ENCODE measurements around the gene LUC7L3. TPM values are rescaled to one million over a fixed set of nuclear protein-coding genes. Genes with fewer than 3 reads are reported as not detected.
A peak's percentile ranks its signal among the peaks of the same experiment; 100 is the strongest.

The LUC7L3 gene
- total and polyA plus RNA-seq, 2 of the 13 experiments (the other 11 are each of a cell fraction or from before 2014, with no cell fraction given): 108 to 120 TPM

DNA sequence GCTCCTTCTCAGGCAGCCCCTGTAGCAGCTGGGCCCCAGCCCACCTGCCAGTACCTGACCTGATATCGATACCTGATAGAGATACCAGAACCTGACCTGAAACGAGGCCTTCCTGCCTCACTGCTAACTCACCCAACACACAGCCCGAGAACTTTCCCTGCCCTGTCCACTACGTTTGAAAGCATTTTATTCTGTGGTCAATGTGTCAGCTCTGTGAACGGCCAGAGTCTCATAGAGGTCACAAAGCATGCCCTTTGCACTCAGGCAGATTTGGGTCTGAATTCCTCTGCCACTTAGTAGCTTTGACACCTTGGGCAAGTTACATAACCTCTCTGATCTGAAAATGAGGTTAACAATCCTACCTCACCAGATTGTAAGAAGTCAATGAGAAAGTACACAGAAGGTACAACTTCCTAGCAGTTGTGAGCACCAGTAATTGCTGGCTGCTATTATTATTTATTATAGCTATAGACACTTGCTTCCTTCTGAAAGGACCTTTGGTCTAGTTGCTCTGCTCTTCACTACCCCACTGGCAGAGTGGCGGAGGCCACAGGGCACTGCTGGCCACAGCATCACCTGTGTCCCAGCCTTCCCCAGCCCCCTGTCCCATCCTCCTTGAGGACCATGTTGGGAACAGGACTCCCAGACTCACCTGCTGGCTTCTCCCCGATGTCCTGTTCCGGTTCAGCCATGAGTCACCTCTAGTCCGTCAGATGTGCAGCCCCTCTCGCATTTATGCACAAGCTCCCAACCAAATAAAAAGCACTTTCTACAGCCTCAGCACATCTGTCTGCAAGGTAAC is 47.0 kb downstream of the LUC7L3 start (continued):
- TF ChIP-seq ZFP41 (CRISPR knock-in tag; IDR thresholded peaks at IDR 0.05; ENCODE audit: borderline replicate concordance) (no peak), NFYB (CRISPR knock-in tag; IDR thresholded peaks at IDR 0.05) (no peak), MATR3 (CRISPR knock-in tag; IDR thresholded peaks at IDR 0.05) (no peak), MIER3 (CRISPR knock-in tag; IDR thresholded peaks at IDR 0.05; ENCODE audit: borderline replicate concordance) (0 out of 2 replicates have a peak, but pooled peaks have one; percentile 21), NFYC (CRISPR knock-in tag; IDR thresholded peaks at IDR 0.05) (no peak), FOXM1 (CRISPR knock-in tag; IDR thresholded peaks at IDR 0.05) (no peak), HNRNPLL (IDR thresholded peaks at IDR 0.05; ENCODE audit: low read depth, low read length, poor library complexity, severe bottlenecking) (no peak), MED1 (CRISPR knock-in tag; IDR thresholded peaks at IDR 0.05) (no peak), SATB2 (CRISPR knock-in tag; IDR thresholded peaks at IDR 0.05) (no peak), ZNF615 (CRISPR knock-in tag; IDR thresholded peaks at IDR 0.05; ENCODE audit: borderline replicate concordance) (no peak), ZIK1 (CRISPR knock-in tag; IDR thresholded peaks at IDR 0.05; ENCODE audit: borderline replicate concordance, low read depth) (no peak), TP53 (CRISPR knock-in tag; conservative IDR thresholded peaks at IDR 0.05) (no peak), HMG20B (CRISPR knock-in tag; conservative IDR thresholded peaks at IDR 0.05) (no peak), KDM2A (CRISPR knock-in tag; IDR thresholded peaks at IDR 0.05; ENCODE audit: borderline replicate concordance, low read depth) (no peak), ZNF20 (CRISPR knock-in tag; IDR thresholded peaks at IDR 0.05) (no peak), REL (CRISPR knock-in tag; conservative IDR thresholded peaks at IDR 0.05) (no peak), ATF7-NPFF (CRISPR knock-in tag; IDR thresholded peaks at IDR 0.05; ENCODE audit: low read depth) (no peak)
- TF ChIP-seq, protein P1, sequence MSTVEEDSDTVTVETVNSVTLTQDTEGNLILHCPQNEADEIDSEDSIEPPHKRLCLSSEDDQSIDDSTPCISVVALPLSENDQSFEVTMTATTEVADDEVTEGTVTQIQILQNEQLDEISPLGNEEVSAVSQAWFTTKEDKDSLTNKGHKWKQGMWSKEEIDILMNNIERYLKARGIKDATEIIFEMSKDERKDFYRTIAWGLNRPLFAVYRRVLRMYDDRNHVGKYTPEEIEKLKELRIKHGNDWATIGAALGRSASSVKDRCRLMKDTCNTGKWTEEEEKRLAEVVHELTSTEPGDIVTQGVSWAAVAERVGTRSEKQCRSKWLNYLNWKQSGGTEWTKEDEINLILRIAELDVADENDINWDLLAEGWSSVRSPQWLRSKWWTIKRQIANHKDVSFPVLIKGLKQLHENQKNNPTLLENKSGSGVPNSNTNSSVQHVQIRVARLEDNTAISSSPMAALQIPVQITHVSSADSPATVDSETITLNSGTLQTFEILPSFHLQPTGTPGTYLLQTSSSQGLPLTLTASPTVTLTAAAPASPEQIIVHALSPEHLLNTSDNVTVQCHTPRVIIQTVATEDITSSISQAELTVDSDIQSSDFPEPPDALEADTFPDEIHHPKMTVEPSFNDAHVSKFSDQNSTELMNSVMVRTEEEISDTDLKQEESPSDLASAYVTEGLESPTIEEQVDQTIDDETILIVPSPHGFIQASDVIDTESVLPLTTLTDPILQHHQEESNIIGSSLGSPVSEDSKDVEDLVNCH (CRISPR knock-in tag; IDR thresholded peaks at IDR 0.05): no peak
- TF ChIP-seq, protein P2, sequence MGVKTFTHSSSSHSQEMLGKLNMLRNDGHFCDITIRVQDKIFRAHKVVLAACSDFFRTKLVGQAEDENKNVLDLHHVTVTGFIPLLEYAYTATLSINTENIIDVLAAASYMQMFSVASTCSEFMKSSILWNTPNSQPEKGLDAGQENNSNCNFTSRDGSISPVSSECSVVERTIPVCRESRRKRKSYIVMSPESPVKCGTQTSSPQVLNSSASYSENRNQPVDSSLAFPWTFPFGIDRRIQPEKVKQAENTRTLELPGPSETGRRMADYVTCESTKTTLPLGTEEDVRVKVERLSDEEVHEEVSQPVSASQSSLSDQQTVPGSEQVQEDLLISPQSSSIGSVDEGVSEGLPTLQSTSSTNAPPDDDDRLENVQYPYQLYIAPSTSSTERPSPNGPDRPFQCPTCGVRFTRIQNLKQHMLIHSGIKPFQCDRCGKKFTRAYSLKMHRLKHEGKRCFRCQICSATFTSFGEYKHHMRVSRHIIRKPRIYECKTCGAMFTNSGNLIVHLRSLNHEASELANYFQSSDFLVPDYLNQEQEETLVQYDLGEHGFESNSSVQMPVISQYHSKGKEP (CRISPR knock-in tag; IDR thresholded peaks at IDR 0.05): no peak
- TF ChIP-seq, protein P3, sequence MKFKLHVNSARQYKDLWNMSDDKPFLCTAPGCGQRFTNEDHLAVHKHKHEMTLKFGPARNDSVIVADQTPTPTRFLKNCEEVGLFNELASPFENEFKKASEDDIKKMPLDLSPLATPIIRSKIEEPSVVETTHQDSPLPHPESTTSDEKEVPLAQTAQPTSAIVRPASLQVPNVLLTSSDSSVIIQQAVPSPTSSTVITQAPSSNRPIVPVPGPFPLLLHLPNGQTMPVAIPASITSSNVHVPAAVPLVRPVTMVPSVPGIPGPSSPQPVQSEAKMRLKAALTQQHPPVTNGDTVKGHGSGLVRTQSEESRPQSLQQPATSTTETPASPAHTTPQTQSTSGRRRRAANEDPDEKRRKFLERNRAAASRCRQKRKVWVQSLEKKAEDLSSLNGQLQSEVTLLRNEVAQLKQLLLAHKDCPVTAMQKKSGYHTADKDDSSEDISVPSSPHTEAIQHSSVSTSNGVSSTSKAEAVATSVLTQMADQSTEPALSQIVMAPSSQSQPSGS (CRISPR knock-in tag; IDR thresholded peaks at IDR 0.05): no peak
